ENCODE measurements around the gene FGF2. TPM values are rescaled to one million over a fixed set of nuclear protein-coding genes. Genes with fewer than 3 reads are reported as not detected.

The FGF2 gene
- polyA plus RNA-seq, 1 of the 3 experiments (the other 2 are of a cell fraction): 11.1 TPM

- Histone ChIP-seq H3K27me3 (ENCODE audit: insufficient read depth) (no peaks in the 10 kb centered on the region), H3K4me1 (ENCODE audit: control insufficient read depth in 1 of 2, insufficient read depth in 2 of 2, low read depth in 1 of 2, low read length in 1 of 2) (no peaks in the 10 kb centered on the region), H4K20me1 (ENCODE audit: insufficient read depth) (no peaks in the 10 kb centered on the region), H3K4me3 (ENCODE audit: low read depth in 2 of 2, low read length in 1 of 2) (no peak overlapping the region), H3K9me3 (no peaks in the 10 kb centered on the region), H2AFZ (ENCODE audit: low read depth) (no peak overlapping the region), H3K79me2 (ENCODE audit: insufficient read depth) (peaks cover 5% of the 10 kb centered on the region; the same call in 1 of the 2 replicates), H3K9me2 (no peaks in the 10 kb centered on the region), H3K9ac (no peak overlapping the region), H3F3A (replicated peaks; ENCODE audit: insufficient read depth) (peaks cover 9% of the 10 kb centered on the region), H3K36me3 (replicated peaks in 1 of 2; ENCODE audit: control insufficient read depth in 1 of 2, insufficient read depth in 2 of 2, low read length in 1 of 2) (no peaks in the 10 kb centered on the region), H3K4me2 (no peak overlapping the region), H3K27ac (ENCODE audit: low read depth in 2 of 2, low read length in 1 of 2) (no peak overlapping the region)
- POLR2A ChIA-PET: no interaction called here
- no peak for TF ChIP-seq RXRA (IDR thresholded peaks at IDR 0.05; ENCODE audit: borderline replicate concordance, low read depth)
- no peak for TF ChIP-seq FOXM1 (IDR thresholded peaks at IDR 0.05; ENCODE audit: low read depth)
- TF ChIP-seq USF1 (IDR thresholded peaks at IDR 0.05; ENCODE audit: borderline replicate concordance, low read depth): no peak
- TF ChIP-seq TAF1 (IDR thresholded peaks at IDR 0.05; ENCODE audit: borderline replicate concordance, low read depth, low read length): no peak
- TF ChIP-seq RCOR1 (IDR thresholded peaks at IDR 0.05; ENCODE audit: low read length): no peak
- no peak for TF ChIP-seq REST (IDR thresholded peaks at IDR 0.05; ENCODE audit: low read depth, low read length)
- no peak for TF ChIP-seq USF2 (IDR thresholded peaks at IDR 0.05; ENCODE audit: borderline replicate concordance, low read depth, low read length)
- no peak for TF ChIP-seq PBX3 (IDR thresholded peaks at IDR 0.05)
- no peak for TF ChIP-seq EP300 (IDR thresholded peaks at IDR 0.05; ENCODE audit: borderline replicate concordance in 1 of 2, low read depth in 1 of 2, low read length in 1 of 2)
- no peak for TF ChIP-seq TEAD4 (IDR thresholded peaks at IDR 0.05; ENCODE audit: borderline replicate concordance, insufficient read depth)
- no peak for TF ChIP-seq SIN3A (IDR thresholded peaks at IDR 0.05; ENCODE audit: borderline replicate concordance, low read depth, low read length)
- no peak for TF ChIP-seq CTCF (IDR thresholded peaks at IDR 0.05)
- TF ChIP-seq MXI1 (IDR thresholded peaks at IDR 0.05; ENCODE audit: low read depth, low read length): no peak
- CTCF ChIA-PET: interaction anchor here (0.6 kb wide), 1 partner anchor 37 kb away, joined by 3 read pairs; no protein-coding TSS in a partner anchor
- WGBS (ENCODE audit: low lambda C conversion rate): 99% methylated on average over 2 of the region's 2 CpGs
- DNase-seq: no peak
Observed at GRCh38 chr4:122822466-122822865, 4.2 kb upstream of the FGF2 start.

All from SK-N-SH (cell line).